K562 (cell line): Measurements from ENCODE around the gene BRPF1. TPM values are rescaled to one million over a fixed set of nuclear protein-coding genes. Genes with fewer than 3 reads are reported as not detected.
A peak's percentile ranks its signal among the peaks of the same experiment; 100 is the strongest.

Source experiments
- ATAC-seq: fragments of 200-7000 bp; cut with Tn5 transposase; 3 replicates; pipeline ENCODE4 v1.9.1; 2020; ENCODE audit warnings: moderate library complexity
- BruUV-seq: library from RNA; stranded (reverse); fragments of 400-500 nt; replicated peaks from 2 replicates; lab custom pipeline; 2021; lab: Mats Ljungman, UMichigan
- CTCF ChIA-PET: fragments of 300-600 bp; formaldehyde crosslinking; extraction: SDS; loops from one replicate; lab custom pipeline; 2021; ENCODE audit warnings: low intra/inter-chr PET ratio; lab: Yijun Ruan, JAX
- POLR2A ChIA-PET: fragments of 300-600, 350-650 bp; sonication (Branson Sonifier 250); formaldehyde crosslinking; extraction: SDS; loops from one replicate; lab custom pipeline; 2021; ENCODE audit warnings: antibody characterized with exemption, inconsistent platforms; lab: Yijun Ruan, JAX
- DNase-seq, 4 experiments: peaks; one replicate each; pipeline versions ENCODE4 v3.0.0 to v3.0.0-alpha.2; 2011 to 2018; ENCODE audit warnings: low spot score in 3 of 4, mixed read lengths in 3 of 4; ENCODE audit errors: extremely low read depth in 1 of 4
- FAIRE-seq: peaks from 2 replicates; lab custom pipeline; 2011; peaks lifted over from hg19 to GRCh38; lab: Jason Lieb, UNC
- H2AFZ ChIP-seq: 2 replicates; pipeline ENCODE4 v1.6.0; 2011; ENCODE audit warnings: low read depth, low read length, control low read depth, inconsistent platforms
- H3K27ac ChIP-seq: fragments of 200-600 bp; 3 replicates; pipeline ENCODE4 v1.8.0; 2011; ENCODE audit warnings: low read depth, mild to moderate bottlenecking, control low read depth, inconsistent platforms, low read length, moderate library complexity, mixed read lengths; ENCODE audit errors: extremely low read depth
- H3K27me3 ChIP-seq, 2 experiments: fragments of 300-600 bp in 1 of 2; 2 replicates in 1 of 2; 3 replicates in 1 of 2; pipeline versions ENCODE4 v1.6.0 to v1.8.0; 2011; ENCODE audit warnings: inconsistent platforms in 2 of 2, low read length in 2 of 2, mild to moderate bottlenecking in 1 of 2, mixed read lengths in 1 of 2, moderate library complexity in 1 of 2; ENCODE audit not compliant: control insufficient read depth in 2 of 2, insufficient read depth in 2 of 2
- H3K36me3 ChIP-seq: fragments of 300-600 bp; 3 replicates; pipeline ENCODE4 v1.8.0; 2011; ENCODE audit warnings: mild to moderate bottlenecking, low read length, inconsistent platforms; ENCODE audit not compliant: control insufficient read depth, insufficient read depth
- H3K4me1 ChIP-seq, 2 experiments: fragments of 200-600 bp in 1 of 2; replicated peaks in 1 of 2; 2 replicates in 1 of 2; 3 replicates in 1 of 2; pipeline versions ENCODE4 v1.5.1 to v1.8.0; 2011; ENCODE audit warnings: inconsistent platforms in 2 of 2, low read length in 2 of 2, mild to moderate bottlenecking in 1 of 2, mixed read lengths in 1 of 2, moderate library complexity in 1 of 2; ENCODE audit not compliant: control insufficient read depth in 2 of 2, insufficient read depth in 2 of 2
- H3K4me2 ChIP-seq: 2 replicates; pipeline ENCODE4 v1.6.1; 2011; ENCODE audit warnings: low read length, control low read depth, inconsistent platforms, mixed read lengths; ENCODE audit not compliant: insufficient read depth
- H3K4me3 ChIP-seq: fragments of 200-600 bp; sonication (generic), shearing (Covaris generic); 2 replicates; pipeline ENCODE4 v1.5.1; 2016; ENCODE audit warnings: control low read depth, inconsistent platforms
- H3K79me2 ChIP-seq: fragments of 200-600 bp; 3 replicates; pipeline ENCODE4 v1.8.0; 2011; ENCODE audit warnings: low read length, inconsistent platforms; ENCODE audit not compliant: control insufficient read depth, insufficient read depth
- H3K9ac ChIP-seq, 2 experiments: 2 replicates each; pipeline versions ENCODE4 v1.6.0 to v1.6.1; 2011; ENCODE audit warnings: low read depth in 2 of 2, low read length in 2 of 2, control low read depth in 1 of 2, inconsistent platforms in 1 of 2, mild to moderate bottlenecking in 1 of 2, mixed read lengths in 1 of 2; ENCODE audit not compliant: insufficient read depth in 1 of 2
- H3K9me1 ChIP-seq: one replicate; pipeline ENCODE4 v1.6.0; 2011; ENCODE audit warnings: inconsistent platforms, mild to moderate bottlenecking, low read length, moderate library complexity; ENCODE audit not compliant: control insufficient read depth, insufficient read depth
- H3K9me3 ChIP-seq: replicated peaks from 2 replicates; pipeline ENCODE4 v1.5.1; 2011; ENCODE audit warnings: low read depth, low read length, inconsistent platforms; ENCODE audit not compliant: control insufficient read depth, insufficient read depth
- H4K20me1 ChIP-seq: replicated peaks from 2 replicates; pipeline ENCODE4 v1.6.1; 2011; ENCODE audit warnings: low read length, inconsistent platforms, mixed read lengths; ENCODE audit not compliant: control insufficient read depth, insufficient read depth
- HMG20B ChIP-seq: fragments of 250-450 bp; sonication (Bioruptor Pico); IDR thresholded peaks from 2 replicates; pipeline ENCODE4 v1.5.0; 2021; ENCODE audit warnings: mild to moderate bottlenecking
- NFIX ChIP-seq: fragments of 250-450 bp; sonication (Bioruptor Pico); IDR thresholded peaks from 2 replicates; pipeline ENCODE4 v1.4.0; 2020; ENCODE audit warnings: low read depth, mild to moderate bottlenecking, moderate library complexity
- PHF20 ChIP-seq: fragments of 450-650 bp; IDR thresholded peaks from 2 replicates; pipeline ENCODE4 v1.6.1; 2018; ENCODE audit not compliant: partially characterized antibody
- THRAP3 ChIP-seq: fragments of 450-650 bp; IDR thresholded peaks from 2 replicates; pipeline ENCODE4 v1.6.1; 2016; ENCODE audit warnings: mild to moderate bottlenecking, inconsistent platforms, borderline replicate concordance
- ZMIZ1 ChIP-seq, 2 experiments: fragments of 150-350 bp in 1 of 2; IDR thresholded peaks; 2 replicates each; pipeline ENCODE4 v1.6.1; 2012 to 2016; ENCODE audit warnings: low read depth in 2 of 2, low read length in 2 of 2, mild to moderate bottlenecking in 1 of 2, moderate library complexity in 1 of 2
- WGBS: fragments of 100-300 bp; shearing (Covaris generic); methylation state at CpG from one replicate; pipeline ENCODE4 v1.1.6; 2016; ENCODE audit warnings: low coverage, mixed read lengths; ENCODE audit not compliant: insufficient coverage; ENCODE audit errors: missing lambda C conversion rate; 5-methylcytosine and 5-hydroxymethylcytosine counted together
- in situ Hi-C: fragments of 300-500 bp; cut with MboI; formaldehyde crosslinking; loops from 4 replicates; pipeline ENCODE4 v1.15.0; 2018; ENCODE audit warnings: inconsistent platforms, mixed read lengths
- intact Hi-C: fragments of 100-400 bp; cut with micrococcal nuclease; formaldehyde crosslinking; loops from 2 replicates; pipeline ENCODE4 v1.14.2; 2022
- polyA plus RNA-seq, 8 experiments: library from polyadenylated mRNA; depleted of rRNA in 4 of 8; stranded (reverse) in 5 of 8; unstranded in 3 of 8; fragments of >200 nt; fragmentation: Nextera tagmentation in 2 of 8; fragmentation: Illumina TruSeq in 1 of 8; extraction: Ambion mirVana in 2 of 8; extraction: Trizol in 1 of 8; gene quantifications; 2 replicates each; pipeline versions ENCODE4 v1.2.1 to v1.2.3, GENCODE V29; 2011 to 2014; ENCODE audit warnings: inconsistent platforms in 1 of 8, missing spikeins in 1 of 8
- total RNA-seq, 7 experiments: library from RNA; depleted of rRNA in 6 of 7; stranded (reverse); fragments of >200 nt in 6 of 7; fragmentation: Illumina TruSeq in 2 of 7; extraction: Trizol in 2 of 7; gene quantifications; 2 replicates each; pipeline versions ENCODE4 v1.2.1 to v1.2.3, GENCODE V29; 2011 to 2021; ENCODE audit warnings: low replicate concordance in 1 of 7
- TF ChIP-seq, protein P1 (sequence below): fragments of 450-650 bp; formaldehyde crosslinking; IDR thresholded peaks from 2 replicates; pipeline ENCODE4 v1.4.0; 2022; ENCODE audit warnings: mild to moderate bottlenecking, moderate library complexity
- TF ChIP-seq, protein P2 (sequence below): fragments of 250-450 bp; sonication (Bioruptor Pico); IDR thresholded peaks from 2 replicates; pipeline ENCODE4 v1.8.0; 2022; ENCODE audit warnings: inconsistent platforms

Gene BRPF1
- total and polyA plus RNA-seq, 9 of the 15 experiments (the other 6 are each of a cell fraction or from before 2014, with no cell fraction given), result 1.1 to 40.2 (median 23.5) TPM

DNA sequence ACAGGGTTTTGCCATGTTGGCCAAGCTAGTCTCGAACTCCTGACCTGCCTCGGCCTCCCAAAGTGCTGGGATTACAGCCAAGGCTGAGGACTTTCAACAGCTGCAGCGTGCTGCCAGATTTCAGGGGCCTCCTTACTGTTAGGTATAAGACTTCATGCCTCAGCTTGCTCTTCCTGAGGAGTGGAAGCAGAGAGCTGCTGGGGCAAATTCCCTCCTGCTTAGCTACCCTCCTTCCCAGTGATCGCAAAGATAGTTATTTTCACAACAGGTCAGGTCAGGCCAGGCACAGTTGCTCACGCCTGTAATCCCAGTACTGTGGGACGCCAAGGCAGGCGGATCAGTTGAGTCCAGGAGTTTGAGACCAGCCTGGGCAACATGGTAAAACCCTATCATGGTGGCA, 30.5 kb upstream of the BRPF1 start (continued):
- no peak for TF ChIP-seq ZMIZ1 (IDR thresholded peaks at IDR 0.05; ENCODE audit: low read depth in 2 of 2, low read length in 2 of 2)
- TF ChIP-seq, all 486 proteins: peak for 0

- no peaks in the 10 kb centered on the region for H4K20me1 ChIP-seq
- TF ChIP-seq THRAP3, result no peak
- TF ChIP-seq, protein P1, sequence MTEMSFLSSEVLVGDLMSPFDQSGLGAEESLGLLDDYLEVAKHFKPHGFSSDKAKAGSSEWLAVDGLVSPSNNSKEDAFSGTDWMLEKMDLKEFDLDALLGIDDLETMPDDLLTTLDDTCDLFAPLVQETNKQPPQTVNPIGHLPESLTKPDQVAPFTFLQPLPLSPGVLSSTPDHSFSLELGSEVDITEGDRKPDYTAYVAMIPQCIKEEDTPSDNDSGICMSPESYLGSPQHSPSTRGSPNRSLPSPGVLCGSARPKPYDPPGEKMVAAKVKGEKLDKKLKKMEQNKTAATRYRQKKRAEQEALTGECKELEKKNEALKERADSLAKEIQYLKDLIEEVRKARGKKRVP (CRISPR knock-in tag), result no peak
- TF ChIP-seq, protein P2, sequence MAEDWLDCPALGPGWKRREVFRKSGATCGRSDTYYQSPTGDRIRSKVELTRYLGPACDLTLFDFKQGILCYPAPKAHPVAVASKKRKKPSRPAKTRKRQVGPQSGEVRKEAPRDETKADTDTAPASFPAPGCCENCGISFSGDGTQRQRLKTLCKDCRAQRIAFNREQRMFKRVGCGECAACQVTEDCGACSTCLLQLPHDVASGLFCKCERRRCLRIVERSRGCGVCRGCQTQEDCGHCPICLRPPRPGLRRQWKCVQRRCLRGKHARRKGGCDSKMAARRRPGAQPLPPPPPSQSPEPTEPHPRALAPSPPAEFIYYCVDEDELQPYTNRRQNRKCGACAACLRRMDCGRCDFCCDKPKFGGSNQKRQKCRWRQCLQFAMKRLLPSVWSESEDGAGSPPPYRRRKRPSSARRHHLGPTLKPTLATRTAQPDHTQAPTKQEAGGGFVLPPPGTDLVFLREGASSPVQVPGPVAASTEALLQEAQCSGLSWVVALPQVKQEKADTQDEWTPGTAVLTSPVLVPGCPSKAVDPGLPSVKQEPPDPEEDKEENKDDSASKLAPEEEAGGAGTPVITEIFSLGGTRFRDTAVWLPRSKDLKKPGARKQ (CRISPR knock-in tag), result no peak
- no peak for TF ChIP-seq PHF20
- no peak for TF ChIP-seq NFIX (CRISPR knock-in tag)
- no peak for TF ChIP-seq HMG20B
- intact Hi-C loops (no loop called here), in situ Hi-C loops (no loop called here)
- H3K4me2 ChIP-seq, result no peak overlapping the region
- H3K27me3 ChIP-seq, result 0 out of 5 replicates have a peak, but pooled peaks cover 0 to 3% of the 10 kb centered on the region in 2 experiments
- H3K79me2 ChIP-seq, result no peaks in the 10 kb centered on the region
- H3K27ac ChIP-seq, result no peak overlapping the region
- DNase-seq (no peak), FAIRE-seq (no peak), ATAC-seq (no peak)
- H3K9ac ChIP-seq, result no peak overlapping the region
- ChIA-PET CTCF (no interaction called here), POLR2A (interaction anchor here (0.5 to 1.7 kb wide), 7 partner anchors 9 to 849 kb away, joined by 3 to 12 read pairs (median 4); partner anchors contain the start of gene GHRL)
- no peaks in the 10 kb centered on the region for H3K9me3 ChIP-seq
- TSS peak; percentile 39 for BruUV-seq
- WGBS, result 82% methylated on average over 10 of the region's 10 CpGs
- H3K36me3 ChIP-seq, result peaks cover 26% of the 10 kb centered on the region; the same call in 2 of the 3 replicates
- H2AFZ ChIP-seq, result no peak overlapping the region
- H3K9me1 ChIP-seq, result no peaks in the 10 kb centered on the region
- peaks cover 8 to 18% of the 10 kb centered on the region in 2 experiments; a peak in 4 of 5 replicates for H3K4me1 ChIP-seq
- H3K4me3 ChIP-seq, result no peak overlapping the region
Observed at GRCh38 chr3:9701711-9702110, 29.8 kb upstream of the BRPF1 start.
